Thyroid gland (tissue), 4 donors: Measurements from ENCODE around the gene LAMA3. TPM values are rescaled to one million over a fixed set of nuclear protein-coding genes. Genes with fewer than 3 reads are reported as not detected.

ENCODE experiments used
- DNase-seq, 2 donors: peaks; one replicate each; pipeline ENCODE4 v3.0.0-alpha.2; 2019
- H3K27ac ChIP-seq, 3 donors: fragments of 200-600 bp; sonication (generic); 1 replicate in 2 of 3; 2 replicates in 1 of 3; pipeline ENCODE4 v1.5.1; 2016 to 2019; ENCODE audit warnings: mild to moderate bottlenecking in 1 of 3, moderate library complexity in 1 of 3
- H3K27me3 ChIP-seq: fragments of 200-600 bp; sonication (generic); one replicate; pipeline ENCODE4 v1.5.1; 2019
- H3K36me3 ChIP-seq, 2 donors: fragments of 200-600 bp; sonication (generic); one replicate each; pipeline ENCODE4 v1.5.1; 2016 to 2019
- H3K4me1 ChIP-seq, 2 donors: fragments of 200-600 bp; sonication (generic); one replicate each; pipeline ENCODE4 v1.5.1; 2017 to 2019
- H3K4me3 ChIP-seq, 3 donors: fragments of 200-600 bp; sonication (generic); replicated peaks in 1 of 3; 1 replicate in 2 of 3; 2 replicates in 1 of 3; pipeline ENCODE4 v1.5.1; 2016; ENCODE audit warnings: mild to moderate bottlenecking in 1 of 3
- H3K9me3 ChIP-seq: fragments of 200-600 bp; sonication (generic); one replicate; pipeline ENCODE4 v1.5.1; 2017
- POLR2A ChIP-seq, 2 donors: fragments of 450-650 bp; IDR thresholded peaks; one replicate each; pipeline ENCODE4 v1.6.1; 2017; ENCODE audit warnings: antibody characterized with exemption in 2 of 2, mild to moderate bottlenecking in 2 of 2, moderate library complexity in 1 of 2
- WGBS, 2 donors: methylation state at CpG; one replicate each; pipeline ENCODE4 v1.1.5; 2017; 5-methylcytosine and 5-hydroxymethylcytosine counted together
- intact Hi-C: fragments of 100-400 bp; cut with DNase I; formaldehyde crosslinking; loops from one replicate; pipeline ENCODE4 v1.15.1; 2023
- total RNA-seq, 4 donors: library from RNA; depleted of rRNA; stranded (reverse); fragments of >200 nt; gene quantifications; one replicate each; pipeline ENCODE4 v1.2.3, GENCODE V29; 2016
- TF ChIP-seq, protein P1 (sequence below), 6 experiments: fragments of 200-600 bp in 3 of 6; fragments of 450-650 bp in 3 of 6; sonication (generic) in 3 of 6; IDR thresholded peaks; one replicate each; pipeline ENCODE4 v1.5.1; 2016 to 2019; ENCODE audit warnings: antibody characterized with exemption in 6 of 6, mild to moderate bottlenecking in 2 of 6, inconsistent platforms in 1 of 6, moderate library complexity in 1 of 6

The LAMA3 gene
- total RNA-seq, 4 donors from 2014 or later: 7.5 to 12.1 (median 8.9) TPM

DNA sequence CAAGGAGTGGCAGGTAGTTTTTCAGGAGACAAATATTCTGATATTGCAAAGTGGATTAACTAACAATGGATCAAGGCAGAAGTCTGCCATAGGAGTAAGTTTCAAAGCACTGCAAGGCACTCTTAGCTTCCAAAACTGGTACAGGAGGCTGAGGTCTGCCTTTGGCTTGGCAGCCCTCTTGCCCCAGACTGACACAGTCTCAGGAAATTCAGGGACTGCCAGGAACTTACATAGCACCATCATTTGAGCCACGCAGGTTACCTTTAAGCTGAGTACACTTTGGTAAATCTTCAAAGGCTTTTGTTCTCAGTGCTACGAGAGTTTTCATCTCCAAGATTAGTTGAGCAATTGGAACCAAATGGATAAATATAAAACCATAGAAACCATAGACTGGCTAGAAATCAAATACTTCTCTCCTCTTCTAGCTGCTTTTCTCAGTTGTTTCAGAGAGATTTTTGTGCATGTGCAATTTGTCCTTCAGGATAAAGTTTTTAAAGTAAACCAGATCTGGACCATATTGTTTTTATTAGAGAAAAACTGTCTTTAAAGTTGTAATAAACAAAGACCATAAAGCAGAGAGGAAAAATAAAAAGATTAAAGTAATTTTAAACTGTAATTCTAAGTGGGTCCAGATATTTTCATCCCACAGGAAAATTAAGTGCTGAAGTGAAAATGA, 45.3 kb upstream of the LAMA3 start:
- intact Hi-C loops: no loop called here
- Histone ChIP-seq H3K27ac (no peak overlapping the region), H3K4me3 (no peak overlapping the region), H3K9me3 (no peaks in the 10 kb centered on the region), H3K36me3 (no peaks in the 10 kb centered on the region), H3K27me3 (no peaks in the 10 kb centered on the region), H3K4me1 (no peaks in the 10 kb centered on the region)
- 75 to 87% methylated on average over 2 of the region's 2 CpGs for WGBS, 2 donors
- DNase-seq: no peak
- TF ChIP-seq POLR2A (IDR thresholded peaks at IDR 0.05): no peak
- TF ChIP-seq, protein P1, sequence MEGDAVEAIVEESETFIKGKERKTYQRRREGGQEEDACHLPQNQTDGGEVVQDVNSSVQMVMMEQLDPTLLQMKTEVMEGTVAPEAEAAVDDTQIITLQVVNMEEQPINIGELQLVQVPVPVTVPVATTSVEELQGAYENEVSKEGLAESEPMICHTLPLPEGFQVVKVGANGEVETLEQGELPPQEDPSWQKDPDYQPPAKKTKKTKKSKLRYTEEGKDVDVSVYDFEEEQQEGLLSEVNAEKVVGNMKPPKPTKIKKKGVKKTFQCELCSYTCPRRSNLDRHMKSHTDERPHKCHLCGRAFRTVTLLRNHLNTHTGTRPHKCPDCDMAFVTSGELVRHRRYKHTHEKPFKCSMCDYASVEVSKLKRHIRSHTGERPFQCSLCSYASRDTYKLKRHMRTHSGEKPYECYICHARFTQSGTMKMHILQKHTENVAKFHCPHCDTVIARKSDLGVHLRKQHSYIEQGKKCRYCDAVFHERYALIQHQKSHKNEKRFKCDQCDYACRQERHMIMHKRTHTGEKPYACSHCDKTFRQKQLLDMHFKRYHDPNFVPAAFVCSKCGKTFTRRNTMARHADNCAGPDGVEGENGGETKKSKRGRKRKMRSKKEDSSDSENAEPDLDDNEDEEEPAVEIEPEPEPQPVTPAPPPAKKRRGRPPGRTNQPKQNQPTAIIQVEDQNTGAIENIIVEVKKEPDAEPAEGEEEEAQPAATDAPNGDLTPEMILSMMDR (IDR thresholded peaks at IDR 0.05): no peak

GRCh38 chr18:23645568-23646175, 43.6 kb upstream of the LAMA3 start:
- no peak for DNase-seq
- WGBS, 2 donors: 91 to 95% methylated on average over 4 of the region's 4 CpGs
- intact Hi-C loops: no loop called here
- TF ChIP-seq, protein P1 (IDR thresholded peaks at IDR 0.05): no peak
- TF ChIP-seq POLR2A (IDR thresholded peaks at IDR 0.05): no peak
- no peaks in the 10 kb centered on the region for H3K36me3 ChIP-seq
- H3K9me3 ChIP-seq: no peaks in the 10 kb centered on the region
- H3K27me3 ChIP-seq: no peaks in the 10 kb centered on the region
- H3K4me3 ChIP-seq: no peak overlapping the region
- no peaks in the 10 kb centered on the region for H3K4me1 ChIP-seq
- no peak overlapping the region for H3K27ac ChIP-seq

- no peak for DNase-seq
- H3K27ac ChIP-seq: no peak overlapping the region
- H3K9me3 ChIP-seq: no peaks in the 10 kb centered on the region
- H3K36me3 ChIP-seq: no peaks in the 10 kb centered on the region
- 94 to 97% methylated on average over 2 of the region's 2 CpGs for WGBS, 2 donors
- H3K4me3 ChIP-seq: no peak overlapping the region
- H3K4me1 ChIP-seq: no peaks in the 10 kb centered on the region
- H3K27me3 ChIP-seq: no peaks in the 10 kb centered on the region
- TF ChIP-seq POLR2A (IDR thresholded peaks at IDR 0.05): no peak
- TF ChIP-seq, protein P1 (IDR thresholded peaks at IDR 0.05): no peak
- intact Hi-C loops: no loop called here
These were observed 43.0 kb upstream of the LAMA3 start for GRCh38 chr18:23646282-23646681.

GRCh38 chr18:23648456-23648855, 40.8 kb upstream of the LAMA3 start:
- no peak overlapping the region for H3K4me3 ChIP-seq
- no peak overlapping the region for H3K27ac ChIP-seq
- H3K9me3 ChIP-seq: no peaks in the 10 kb centered on the region
- H3K36me3 ChIP-seq: no peaks in the 10 kb centered on the region
- H3K27me3 ChIP-seq: no peaks in the 10 kb centered on the region
- TF ChIP-seq, protein P1 (IDR thresholded peaks at IDR 0.05): no peak
- no peak for TF ChIP-seq POLR2A (IDR thresholded peaks at IDR 0.05)
- WGBS, 2 donors: 80 to 81% methylated on average over 3 of the region's 3 CpGs
- no peak for DNase-seq
- intact Hi-C loops: no loop called here
- H3K4me1 ChIP-seq: no peaks in the 10 kb centered on the region

- no peak overlapping the region for H3K4me3 ChIP-seq
- no peaks in the 10 kb centered on the region for H3K9me3 ChIP-seq
- no peak overlapping the region for H3K27ac ChIP-seq
- no peak for TF ChIP-seq POLR2A (IDR thresholded peaks at IDR 0.05)
- TF ChIP-seq, protein P1 (IDR thresholded peaks at IDR 0.05): no peak
- no peaks in the 10 kb centered on the region for H3K4me1 ChIP-seq
- WGBS, 2 donors: 55 to 74% methylated on average over 8 of the region's 8 CpGs
- DNase-seq: no peak
- H3K27me3 ChIP-seq: no peaks in the 10 kb centered on the region
- H3K36me3 ChIP-seq: no peaks in the 10 kb centered on the region
- intact Hi-C loops: no loop called here
These were observed 40.2 kb upstream of the LAMA3 start for GRCh38 chr18:23648940-23649607.
